Adrenal gland (tissue), 12 donors: ENCODE measurements around the gene ATOSA. TPM values are rescaled to one million over a fixed set of nuclear protein-coding genes. Genes with fewer than 3 reads are reported as not detected.

Source experiments
- DNase-seq, 7 donors: peaks; one replicate each; pipeline ENCODE4 v3.0.0-alpha.2; 2019 to 2020
- H3K27ac ChIP-seq, 5 donors: fragments of 200-600 bp; sonication (generic) in 4 of 5; 1 replicate in 3 of 5; 2 replicates in 2 of 5; pipeline versions ENCODE4 v1.5.1 to v1.8.0; 2016 to 2020; ENCODE audit warnings: mild to moderate bottlenecking in 1 of 5
- H3K27me3 ChIP-seq: fragments of 200-600 bp; 2 replicates; pipeline ENCODE4 v1.8.0; 2021
- H3K36me3 ChIP-seq, 2 donors: fragments of 200-600 bp; replicated peaks in 1 of 2; 1 replicate in 1 of 2; 2 replicates in 1 of 2; pipeline versions ENCODE4 v1.5.1 to v1.8.0; 2018 to 2022
- H3K4me1 ChIP-seq, 2 donors: fragments of 200-600 bp; replicated peaks in 1 of 2; 1 replicate in 1 of 2; 2 replicates in 1 of 2; pipeline versions ENCODE4 v1.5.1 to v1.8.0; 2018 to 2021
- H3K4me3 ChIP-seq, 4 donors: fragments of 200-600 bp; sonication (generic) in 3 of 4; one replicate each; pipeline ENCODE4 v1.5.1; 2016 to 2018
- H3K9me3 ChIP-seq, 3 donors: fragments of 200-600 bp; sonication (generic) in 1 of 3; replicated peaks in 1 of 3; 1 replicate in 2 of 3; 2 replicates in 1 of 3; pipeline versions ENCODE4 v1.5.1 to v1.8.0; 2016 to 2021
- CTCF ChIP-seq, 6 experiments: fragments of 450-650 bp in 4 of 6; fragments of 200-600 bp in 2 of 6; sonication (generic) in 1 of 6; IDR thresholded peaks; 1 replicate in 5 of 6; 2 replicates in 1 of 6; pipeline versions ENCODE4 v1.5.1 to v1.8.0; 2016 to 2021; ENCODE audit warnings: antibody characterized with exemption in 6 of 6, mild to moderate bottlenecking in 2 of 6, moderate library complexity in 1 of 6
- POLR2A ChIP-seq, 2 donors: fragments of 450-650 bp; IDR thresholded peaks; one replicate each; pipeline ENCODE4 v1.6.1; 2017; ENCODE audit warnings: antibody characterized with exemption in 2 of 2, mild to moderate bottlenecking in 2 of 2, moderate library complexity in 1 of 2
- WGBS, 4 donors: extraction: QIAGEN DNeasy Blood & Tissue Kit in 2 of 4; methylation state at CpG; one replicate each; pipeline versions ENCODE4 v1.1.5 to v1.1.7; 2013 to 2017; 5-methylcytosine and 5-hydroxymethylcytosine counted together
- intact Hi-C, 2 donors: fragments of 100-400 bp; cut with DNase I; formaldehyde crosslinking; loops; one replicate each; pipeline versions ENCODE4 v1.14.1 to v1.15.0; 2022 to 2023
- polyA plus RNA-seq, 3 donors: library from polyadenylated mRNA; stranded (reverse); fragments of 200-250 nt in 2 of 3; fragments of 350-450 nt in 1 of 3; fragmentation: Illumina TruSeq in 1 of 3; extraction: RNeasy Lipid Tissue Mini Kit (QIAGEN cat#74804) in 1 of 3; gene quantifications; one replicate each; pipeline ENCODE4 v1.2.3, GENCODE V29; 2013 to 2014
- total RNA-seq, 9 donors: library from RNA; depleted of rRNA in 4 of 9; stranded (reverse); fragments of >200 nt in 4 of 9; fragments of 120-200 nt in 1 of 9; fragmentation: NEBNext Ultra II Directional in 1 of 9; extraction: Animal tissue kit (Norgen Biotek cat#: 25700) in 1 of 9; gene quantifications; one replicate each; pipeline versions ENCODE4 v1.1.0 to v1.2.4, GENCODE V29; 2013 to 2023
- donor health status: healthy with polysubstance abuse.
- donor health status: Bipolar disorder and iron deficiency.
- donor health status: DM: yes; HTN: yes; CAD: no.
- donor health status: DM: no; HTN: no; CAD: no.
- donor health status: DM: no; HTN: no; CAD: no.
- donor health status: DM: yes; HTN: yes; CAD: no.

The ATOSA gene
- total and polyA plus RNA-seq, 12 donors: 26.0 to 128 (median 53.8) TPM

GRCh38 chr15:52699457-52699856 lies 20.3 kb upstream of the ATOSA start:
- Histone ChIP-seq H3K4me3 (no peak overlapping the region), H3K4me1 (no peaks in the 10 kb centered on the region), H3K27ac (no peak overlapping the region), H3K27me3 (no peaks in the 10 kb centered on the region), H3K36me3 (no peaks in the 10 kb centered on the region), H3K9me3 (no peaks in the 10 kb centered on the region)
- no peak for DNase-seq
- TF ChIP-seq CTCF (IDR thresholded peaks at IDR 0.05) (no peak), POLR2A (IDR thresholded peaks at IDR 0.05) (no peak)
- intact Hi-C loops: no loop called here
- 81 to 87% (median 84%) methylated on average over 3 of the region's 3 CpGs for WGBS, 4 donors

GRCh38 chr15:52698514-52698913 lies 19.3 kb upstream of the ATOSA start:
- DNase-seq: no peak
- H3K4me1 ChIP-seq: no peaks in the 10 kb centered on the region
- 0 to 50% (median 2%) methylated on average over 1 of the region's 1 CpG for WGBS, 4 donors
- H3K4me3 ChIP-seq: no peak overlapping the region
- TF ChIP-seq POLR2A (IDR thresholded peaks at IDR 0.05) (no peak), CTCF (IDR thresholded peaks at IDR 0.05) (no peak)
- no peaks in the 10 kb centered on the region for H3K27me3 ChIP-seq
- no peaks in the 10 kb centered on the region for H3K36me3 ChIP-seq
- H3K9me3 ChIP-seq: no peaks in the 10 kb centered on the region
- intact Hi-C loops: no loop called here
- H3K27ac ChIP-seq: no peak overlapping the region

- no peak for TF ChIP-seq POLR2A (IDR thresholded peaks at IDR 0.05)
- TF ChIP-seq CTCF (IDR thresholded peaks at IDR 0.05): no peak
- Histone ChIP-seq H3K4me1 (no peaks in the 10 kb centered on the region), H3K27ac (no peak overlapping the region), H3K36me3 (no peaks in the 10 kb centered on the region), H3K4me3 (no peak overlapping the region), H3K27me3 (no peaks in the 10 kb centered on the region), H3K9me3 (no peaks in the 10 kb centered on the region)
- 83 to 90% (median 87%) methylated on average over 2 of the region's 2 CpGs for WGBS, 4 donors
- intact Hi-C loops: no loop called here
- DNase-seq: no peak
Observed at GRCh38 chr15:52697051-52697450, 17.9 kb upstream of the ATOSA start.

GRCh38 chr15:52695154-52695553 lies 16.0 kb upstream of the ATOSA start:
- Histone ChIP-seq H3K27me3 (no peaks in the 10 kb centered on the region), H3K4me3 (no peak overlapping the region), H3K36me3 (no peaks in the 10 kb centered on the region), H3K9me3 (no peaks in the 10 kb centered on the region), H3K4me1 (no peaks in the 10 kb centered on the region), H3K27ac (no peak overlapping the region)
- WGBS, 4 donors: 86 to 96% (median 94%) methylated on average over 2 of the region's 2 CpGs
- intact Hi-C loops: no loop called here
- DNase-seq: no peak
- TF ChIP-seq CTCF (IDR thresholded peaks at IDR 0.05) (no peak), POLR2A (IDR thresholded peaks at IDR 0.05) (no peak)
